GM12892 (cell line): ENCODE measurements around the gene PTPRN2.

Experiments used
- POLR2A ChIP-seq: IDR thresholded peaks from 2 replicates; pipeline ENCODE4 v1.6.1; 2011; ENCODE audit warnings: low read depth, low read length, control low read depth
- POLR2AphosphoS5 ChIP-seq: IDR thresholded peaks from 2 replicates; pipeline ENCODE4 v1.6.1; 2011; ENCODE audit warnings: low read depth, low read length, control low read depth

DNA sequence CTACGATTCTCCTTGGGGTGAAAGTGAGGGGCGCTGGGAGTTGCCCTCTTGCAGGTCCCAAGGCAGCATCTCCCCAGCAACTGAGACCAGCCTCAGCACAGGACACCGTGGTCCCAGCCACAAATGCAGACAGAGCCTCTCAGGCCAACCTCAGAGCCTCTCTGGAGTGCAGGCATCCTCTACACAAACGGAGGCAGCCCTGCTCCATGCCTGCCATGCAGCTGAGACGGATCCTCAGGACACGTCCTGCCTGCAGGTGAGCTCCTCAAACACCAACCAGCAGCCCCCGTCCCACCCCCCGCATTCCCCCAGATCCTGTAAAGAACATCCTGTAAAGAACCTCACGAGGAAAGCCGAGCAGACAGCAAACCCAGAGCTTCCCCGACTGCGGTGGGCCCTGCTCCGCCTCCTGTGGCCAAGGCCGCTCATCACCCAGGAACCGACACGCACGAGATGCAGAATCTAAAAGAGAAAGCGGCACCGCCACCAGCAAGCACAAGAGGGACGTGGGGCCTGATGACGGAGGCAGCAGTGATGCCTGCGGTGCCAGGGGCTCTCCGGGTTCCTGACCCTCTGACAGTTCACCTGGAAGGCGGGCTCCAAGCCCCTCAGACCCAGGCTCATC, 186.9 kb downstream of the PTPRN2 start:
- no peak for TF ChIP-seq POLR2AphosphoS5
- TF ChIP-seq POLR2A = no peak
